Kidney (tissue), 14 donors: ENCODE measurements around the gene NISCH. TPM values are rescaled to one million over a fixed set of nuclear protein-coding genes. Genes with fewer than 3 reads are reported as not detected.

ENCODE experiments used
- DNase-seq, 5 donors: peaks; one replicate each; pipeline ENCODE4 v3.0.0-alpha.2; 2013 to 2020
- FAIRE-seq: peaks from 2 replicates; lab custom pipeline; 2012; peaks lifted over from hg19 to GRCh38; lab: Jason Lieb, UNC
- H3K27ac ChIP-seq, 2 donors: one replicate each; pipeline ENCODE4 v1.7.0; 2013; ENCODE audit warnings: low read depth in 2 of 2, low read length in 2 of 2, inconsistent platforms in 1 of 2
- H3K27me3 ChIP-seq: one replicate; pipeline ENCODE4 v1.7.1; 2013; ENCODE audit warnings: low read length, inconsistent platforms; ENCODE audit not compliant: control insufficient read depth, insufficient read depth
- H3K36me3 ChIP-seq, 3 donors: one replicate each; pipeline versions ENCODE4 v1.7.0 to v1.7.1; 2013; ENCODE audit warnings: low read length in 3 of 3, control low read depth in 1 of 3, inconsistent platforms in 1 of 3; ENCODE audit not compliant: insufficient read depth in 3 of 3, control insufficient read depth in 2 of 3
- H3K4me1 ChIP-seq, 3 donors: one replicate each; pipeline versions ENCODE4 v1.7.0 to v1.7.1; 2013; ENCODE audit warnings: low read length in 3 of 3, inconsistent platforms in 1 of 3, low read depth in 1 of 3; ENCODE audit not compliant: control insufficient read depth in 2 of 3, insufficient read depth in 2 of 3
- H3K4me3 ChIP-seq, 3 donors: one replicate each; pipeline versions ENCODE4 v1.7.0 to v1.8.1; 2013; ENCODE audit warnings: low read length in 3 of 3, control low read depth in 1 of 3, inconsistent platforms in 1 of 3
- H3K9ac ChIP-seq, 3 donors: one replicate each; pipeline versions ENCODE4 v1.7.0 to v1.7.1; 2013; ENCODE audit warnings: low read length in 3 of 3, control low read depth in 1 of 3, inconsistent platforms in 1 of 3
- H3K9me3 ChIP-seq, 3 donors: one replicate each; pipeline versions ENCODE4 v1.7.0 to v1.7.1; 2013; ENCODE audit warnings: low read length in 3 of 3, control low read depth in 1 of 3, inconsistent platforms in 1 of 3; ENCODE audit not compliant: control insufficient read depth in 2 of 3, insufficient read depth in 1 of 3
- CTCF ChIP-seq: IDR thresholded peaks from 3 replicates; pipeline ENCODE4 v1.5.1; 2012; ENCODE audit warnings: mild to moderate bottlenecking, moderate library complexity, borderline replicate concordance; ENCODE audit not compliant: insufficient read depth; ENCODE audit errors: extremely low read depth
- intact Hi-C: fragments of 100-400 bp; cut with DNase I; formaldehyde crosslinking; loops from one replicate; pipeline ENCODE4 v1.11.1; 2022
- polyA plus RNA-seq: library from polyadenylated mRNA; stranded (reverse); fragments of 350-450 nt; fragmentation: Illumina TruSeq; extraction: RNeasy Lipid Tissue Mini Kit (QIAGEN cat#74804); gene quantifications from one replicate; pipeline ENCODE4 v1.2.3, GENCODE V29; 2014; ENCODE audit warnings: low read depth, low replicate concordance; ENCODE audit not compliant: insufficient read depth
- total RNA-seq: library from RNA; stranded (reverse); fragmentation: NEBNext Ultra II Directional; extraction: Animal tissue kit (Norgen Biotek cat#: 25700); gene quantifications from one replicate; pipeline ENCODE4 v1.2.1, GENCODE V29; 2021
- donor health status: control.
- donor health status: control.
- donor health status: control.
- donor health status: control.
- donor health status: control.
- donor health status: DM: yes; HTN: yes; CAD: no.
- donor health status: Normal renal cell carcinoma (clear cell type).

The NISCH gene
- total and polyA plus RNA-seq, 2 donors from 2014 or later, result 36.1 to 98.7 TPM

- Histone ChIP-seq H3K4me1 (peaks cover 0 to 15% (median 12%) of the 10 kb centered on the region in 3 donors), H3K36me3 (no peaks in the 10 kb centered on the region), H3K9me3 (no peaks in the 10 kb centered on the region), H3K9ac (no peak overlapping the region), H3K27me3 (no peaks in the 10 kb centered on the region), H3K27ac (peak overlapping the region in 1 of 2 donors; percentile 74), H3K4me3 (no peak overlapping the region)
- TF ChIP-seq CTCF, result no peak
- DNase-seq (peak in 1 of 5 donors; percentile 51), FAIRE-seq (no peak)
- intact Hi-C loops, result no loop called here
Measured at GRCh38 chr3:52430416-52430810, 25.0 kb upstream of the NISCH start.

DNA sequence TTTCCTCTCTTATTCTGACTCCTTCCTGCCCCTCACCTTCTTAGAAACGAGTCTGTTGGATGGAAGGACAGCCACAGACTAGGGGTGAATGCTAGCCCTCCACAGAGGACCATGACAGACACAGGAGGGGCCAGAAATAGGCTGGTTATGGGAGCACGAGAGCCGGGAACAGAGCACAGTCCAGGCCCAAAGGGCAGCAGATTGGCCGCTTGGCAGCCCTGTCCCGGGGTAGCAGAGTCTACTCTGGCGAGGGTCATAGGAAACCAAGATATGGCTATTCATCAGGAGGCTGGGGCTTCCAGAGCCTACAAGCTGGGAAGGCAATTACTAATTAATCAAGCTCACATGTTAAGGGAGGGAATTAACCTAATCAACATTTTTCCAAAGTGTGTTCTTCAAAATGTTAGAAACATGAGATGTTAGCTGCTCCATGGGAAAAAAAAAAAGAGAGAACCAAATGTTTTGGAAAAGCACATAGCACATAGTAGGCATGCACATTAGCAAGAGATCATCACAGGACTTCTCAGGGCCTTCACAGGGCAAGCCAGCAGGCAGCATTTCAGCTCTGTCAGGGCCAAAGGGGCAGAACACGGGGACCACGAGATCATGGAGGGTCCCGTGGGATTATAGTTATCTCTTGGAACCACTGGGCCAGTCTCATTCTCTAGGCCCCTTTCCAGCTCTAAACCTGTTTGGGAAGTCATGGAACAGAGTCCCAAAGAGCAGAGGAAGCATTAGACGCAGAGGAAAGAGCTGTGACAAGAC lies 23.8 kb upstream of the NISCH start:
- no peak for FAIRE-seq
- no peak overlapping the region for H3K9ac ChIP-seq
- H3K4me1 ChIP-seq, result peaks cover 0 to 15% (median 12%) of the 10 kb centered on the region in 3 donors
- H3K9me3 ChIP-seq, result no peaks in the 10 kb centered on the region
- TF ChIP-seq CTCF, result no peak
- no peak overlapping the region for H3K4me3 ChIP-seq
- H3K27ac ChIP-seq, result peak overlapping the region in 1 of 2 donors; percentile 33
- intact Hi-C loops, result no loop called here
- no peaks in the 10 kb centered on the region for H3K27me3 ChIP-seq
- DNase-seq, result peak in 1 of 5 donors; percentile 69
- H3K36me3 ChIP-seq, result no peaks in the 10 kb centered on the region

- FAIRE-seq, result no peak
- peaks cover 0 to 15% (median 12%) of the 10 kb centered on the region in 3 donors for H3K4me1 ChIP-seq
- no peaks in the 10 kb centered on the region for H3K9me3 ChIP-seq
- no peaks in the 10 kb centered on the region for H3K36me3 ChIP-seq
- DNase-seq, result peak in 2 of 5 donors; percentile 43 to 58
- no peak for TF ChIP-seq CTCF
- H3K27ac ChIP-seq, result peak overlapping the region; percentile 33 to 34
- H3K9ac ChIP-seq, result no peak overlapping the region
- no peaks in the 10 kb centered on the region for H3K27me3 ChIP-seq
- intact Hi-C loops, result no loop called here
- no peak overlapping the region for H3K4me3 ChIP-seq
Measured at GRCh38 chr3:52432225-52432624, 23.2 kb upstream of the NISCH start.
